NOMO-1 treated with DMSO at 0.1 percent for 48 hours (cell line): ENCODE data around the gene SOS1.
"Not testable (repeated sequence)": the region's sequence is repeated elsewhere in the genome, so short reads cannot be mapped to it uniquely, and the experiment has no call there.

Source experiments
- DNase-seq: peaks from one replicate; lab custom pipeline; 2025; ENCODE audit not compliant: unreplicated experiment; lab: John Stamatoyannopoulos, UW

Gene SOS1

DNA sequence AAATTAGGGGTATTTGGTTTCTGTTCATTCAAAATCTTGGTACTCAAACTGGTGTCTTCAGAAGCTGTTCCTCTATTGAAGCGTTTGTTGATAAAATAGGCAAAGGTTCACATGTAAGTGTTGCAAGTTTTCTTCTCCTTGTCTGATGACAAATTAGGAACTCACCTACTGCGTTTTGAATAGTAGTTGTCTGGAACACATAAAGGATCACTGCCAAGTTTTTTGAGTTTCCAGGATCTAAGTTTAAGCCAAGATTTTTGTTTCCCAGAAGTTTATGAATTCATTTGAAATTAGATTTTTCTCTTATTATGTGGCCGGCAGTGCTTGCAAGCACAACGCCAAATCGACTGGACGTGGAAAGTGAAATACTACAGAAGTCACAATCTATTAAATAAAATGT lies 145.8 kb downstream of the SOS1 start:
- no peak for DNase-seq

- no peak for DNase-seq
Observed at GRCh38 chr2:38973266-38973665, 147.6 kb downstream of the SOS1 start.

- DNase-seq = no peak
Observed at GRCh38 chr2:38971377-38971776, 149.5 kb downstream of the SOS1 start.

DNA sequence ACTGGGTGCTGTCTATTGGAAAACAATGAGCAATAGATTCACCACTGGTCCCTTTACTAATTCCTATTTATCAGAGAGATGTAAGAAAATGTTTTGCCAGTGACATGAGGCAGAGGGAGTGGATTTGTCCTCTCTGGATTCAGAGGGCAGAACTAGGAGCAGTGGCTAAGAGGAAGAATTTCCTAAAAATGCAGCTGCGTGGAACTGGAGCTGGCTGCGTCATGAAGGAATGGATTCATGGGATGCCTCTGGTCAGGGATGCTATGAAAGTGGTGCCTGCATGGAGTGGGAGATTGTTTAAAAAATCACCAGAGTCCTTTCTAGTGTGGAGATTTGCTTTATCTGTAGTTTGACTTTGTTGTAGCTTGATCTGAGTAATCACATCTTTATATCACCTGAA lies 152.8 kb downstream of the SOS1 start:
- DNase-seq = no peak

GRCh38 chr2:38966678-38967077 lies 154.2 kb downstream of the SOS1 start:
- DNase-seq = no peak

GRCh38 chr2:38966006-38966405 lies 154.8 kb downstream of the SOS1 start:
- no peak for DNase-seq

GRCh38 chr2:38960609-38961320 lies 160.1 kb downstream of the SOS1 start:
- DNase-seq = no peak

- DNase-seq = no peak
Observed at GRCh38 chr2:38959938-38960608, 160.8 kb downstream of the SOS1 start.

DNA sequence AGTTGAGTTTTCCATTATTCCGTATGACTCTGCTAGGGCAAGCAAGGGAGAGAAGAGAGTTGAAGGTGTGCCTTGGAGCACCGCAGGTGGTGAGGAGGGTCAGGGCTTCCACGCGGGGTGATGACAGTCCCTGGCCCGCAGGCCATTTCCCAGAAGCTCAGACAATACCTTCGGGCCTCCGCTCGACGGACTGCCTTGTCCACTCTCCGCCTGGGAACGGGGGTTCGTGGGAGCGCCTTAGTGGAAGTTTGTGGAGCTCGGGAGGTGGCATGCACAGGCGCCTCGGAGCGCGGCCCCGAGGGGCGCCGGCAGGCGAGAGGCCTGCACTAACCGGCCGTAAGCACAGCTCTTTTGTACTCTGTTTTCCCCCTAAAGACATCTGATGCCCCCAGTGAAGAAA lies 161.4 kb downstream of the SOS1 start:
- DNase-seq = no peak

- DNase-seq = no peak
Observed at GRCh38 chr2:38957972-38958371, 162.9 kb downstream of the SOS1 start.

DNA sequence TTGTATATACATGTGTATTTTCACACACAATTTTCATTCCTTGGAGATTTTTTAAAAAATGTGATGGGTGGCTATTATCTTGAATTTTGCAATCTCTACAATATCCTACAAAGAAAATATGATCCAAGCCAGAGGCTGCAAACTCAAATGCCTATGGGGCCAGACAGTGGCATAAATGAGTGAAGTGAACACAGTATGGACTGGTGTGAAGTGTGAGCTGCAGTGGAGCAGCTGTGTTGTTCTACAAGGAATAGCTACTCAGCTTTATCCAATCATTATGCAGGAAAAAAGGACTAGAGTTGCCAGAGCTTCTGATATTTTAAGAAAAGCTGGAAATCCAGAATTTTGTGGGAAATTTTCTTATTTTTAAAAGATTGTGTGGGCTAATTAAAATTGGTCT lies 169.1 kb downstream of the SOS1 start:
- no peak for DNase-seq

DNA sequence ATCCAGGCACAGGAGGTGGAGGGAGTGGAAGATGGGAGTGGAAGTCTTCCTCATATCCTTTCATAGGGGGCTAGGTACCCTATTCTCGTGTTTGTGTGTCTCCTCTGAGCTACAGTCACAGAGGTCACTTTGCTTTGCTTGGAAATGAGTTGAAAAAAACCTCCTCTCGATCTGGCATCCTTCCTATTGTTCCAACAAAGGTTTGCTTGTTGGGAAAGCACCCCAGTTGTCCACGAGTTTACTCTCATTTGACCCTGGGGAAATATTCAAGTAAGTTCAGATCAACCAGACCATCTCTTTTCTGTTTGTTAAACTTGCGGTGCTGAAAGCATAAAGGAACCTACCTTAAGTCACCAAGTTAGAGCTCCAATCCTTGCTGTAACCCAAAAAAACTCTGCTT lies 171.9 kb downstream of the SOS1 start:
- DNase-seq = no peak

DNA sequence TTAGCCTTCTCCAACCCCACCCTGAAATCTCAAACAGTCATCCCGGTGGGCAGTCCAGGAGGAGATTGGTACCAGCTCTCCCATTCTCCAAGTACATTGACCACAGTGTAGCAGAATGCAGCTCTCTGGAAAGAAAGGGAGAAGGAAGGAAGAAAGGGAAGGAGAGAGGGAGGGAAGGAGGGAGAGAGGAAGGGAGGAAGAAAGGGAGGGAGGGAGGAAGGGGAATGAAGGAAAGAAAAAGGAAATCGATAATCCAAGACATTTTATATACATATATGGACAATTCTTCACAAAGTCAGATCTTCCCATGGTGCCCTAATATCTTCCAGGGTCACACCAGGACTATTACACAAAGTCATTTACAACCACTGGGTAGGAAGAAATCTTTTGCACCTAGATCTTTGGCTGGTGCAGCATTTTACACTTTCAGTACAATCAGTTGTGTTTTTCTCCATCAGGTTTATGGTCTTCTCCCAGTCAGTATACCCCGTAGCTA lies 172.4 kb downstream of the SOS1 start:
- no peak for DNase-seq

DNA sequence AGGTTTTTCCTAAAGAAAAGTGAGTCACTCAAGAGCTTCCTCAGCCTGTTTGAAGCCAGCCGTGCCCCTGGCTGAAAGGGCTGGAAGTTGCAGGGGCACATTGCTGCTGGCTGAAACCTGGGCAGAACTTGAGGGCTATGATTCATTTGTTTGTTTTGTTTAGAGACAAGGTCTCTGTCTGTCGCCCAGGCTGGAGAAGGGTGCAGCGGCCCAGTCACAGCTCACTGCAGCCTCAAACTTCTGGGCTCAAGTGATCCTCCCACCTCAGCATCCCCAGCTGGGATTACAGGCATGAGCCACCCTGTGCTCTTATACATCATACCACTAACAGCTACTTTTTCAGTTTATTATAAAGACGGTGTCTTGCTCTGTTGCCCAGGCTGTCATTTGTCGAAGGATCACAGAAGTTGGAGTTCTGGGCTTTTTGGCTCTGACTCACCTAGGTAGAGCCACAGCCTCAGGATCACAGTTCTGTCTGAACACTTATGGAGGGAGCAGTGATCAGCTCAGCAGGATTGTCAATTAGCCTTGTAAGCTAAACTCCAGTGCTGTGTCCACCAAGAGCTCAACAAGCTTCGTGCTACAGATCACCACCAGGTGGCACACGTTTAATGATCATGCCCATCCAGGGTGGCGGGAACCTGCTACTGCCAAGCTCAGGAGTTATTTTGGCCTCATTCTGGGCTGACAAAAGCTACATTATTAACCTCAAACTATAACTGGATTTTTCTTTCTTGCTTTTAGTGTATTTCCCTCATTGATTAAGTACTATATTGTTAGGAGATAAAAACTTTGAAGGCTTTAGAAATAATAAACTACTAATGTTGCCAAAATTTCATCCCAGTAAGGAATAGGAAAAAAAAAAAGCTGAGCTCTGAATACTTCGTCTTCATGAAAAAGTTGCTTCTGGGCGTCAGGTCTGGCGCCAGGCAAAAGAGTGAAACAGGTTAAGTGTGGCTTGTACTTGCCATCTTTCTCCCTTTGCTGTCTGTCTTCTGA lies 173.3 kb downstream of the SOS1 start:
- peak; percentile 49 for DNase-seq

DNA sequence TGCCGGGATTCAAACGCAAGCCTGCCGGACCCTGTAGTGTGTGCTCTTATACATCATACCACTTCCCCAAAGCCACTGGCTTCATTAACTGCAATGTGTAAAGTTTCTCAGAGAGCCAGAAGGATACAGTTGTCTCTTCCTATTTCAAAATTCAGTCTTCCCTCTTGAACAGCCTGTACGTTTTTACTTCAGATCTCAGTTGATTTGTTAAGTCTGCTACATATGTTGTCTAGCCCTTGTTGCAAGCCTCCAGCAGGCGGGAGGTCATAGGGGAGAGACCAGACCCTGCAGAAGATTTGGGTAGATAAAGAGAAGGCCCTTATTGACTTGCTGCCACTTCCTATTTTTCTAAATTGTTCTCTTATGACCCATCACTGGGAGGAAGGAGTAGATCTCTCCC lies 174.9 kb downstream of the SOS1 start:
- peak; percentile 92 for DNase-seq

DNA sequence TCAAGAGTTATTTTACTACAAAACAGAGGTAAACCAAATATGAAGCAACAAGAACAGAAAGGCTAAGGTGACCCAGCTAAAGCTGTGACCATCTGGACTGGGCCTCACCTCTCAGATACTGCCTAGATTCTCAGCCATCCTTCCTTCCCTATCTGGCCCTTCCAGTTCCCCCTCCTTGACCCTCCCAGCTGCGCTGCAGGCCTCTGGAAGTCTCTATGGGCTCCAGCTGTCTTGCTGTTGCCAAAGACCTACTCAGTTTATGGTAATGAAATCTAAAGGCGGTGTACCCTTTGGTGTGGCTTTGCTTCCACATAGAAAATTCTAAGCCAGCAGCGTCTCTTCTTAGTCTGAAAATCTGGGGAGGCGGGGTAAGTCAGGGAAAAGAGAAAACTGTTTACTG lies 175.5 kb downstream of the SOS1 start:
- DNase-seq = no peak

DNA sequence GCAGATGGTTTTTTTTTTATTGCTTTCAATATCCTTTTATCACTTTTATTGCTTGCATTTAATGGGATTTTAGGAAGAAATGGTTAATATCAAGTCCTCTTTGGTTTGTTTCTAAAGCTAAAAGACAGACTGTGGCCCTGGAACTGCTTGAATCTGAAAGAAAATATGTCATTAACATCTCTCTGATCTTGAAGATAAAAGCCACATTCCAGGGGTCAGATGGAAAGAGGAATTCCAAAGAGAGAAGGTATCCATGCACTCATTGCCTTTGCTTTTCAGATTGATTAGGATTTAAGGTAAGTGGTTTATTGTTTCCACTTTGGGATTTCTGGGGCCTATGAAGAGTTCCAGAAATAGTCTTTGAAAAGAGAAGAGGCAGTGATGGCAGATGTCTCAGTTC lies 177.1 kb downstream of the SOS1 start:
- no peak for DNase-seq

DNA sequence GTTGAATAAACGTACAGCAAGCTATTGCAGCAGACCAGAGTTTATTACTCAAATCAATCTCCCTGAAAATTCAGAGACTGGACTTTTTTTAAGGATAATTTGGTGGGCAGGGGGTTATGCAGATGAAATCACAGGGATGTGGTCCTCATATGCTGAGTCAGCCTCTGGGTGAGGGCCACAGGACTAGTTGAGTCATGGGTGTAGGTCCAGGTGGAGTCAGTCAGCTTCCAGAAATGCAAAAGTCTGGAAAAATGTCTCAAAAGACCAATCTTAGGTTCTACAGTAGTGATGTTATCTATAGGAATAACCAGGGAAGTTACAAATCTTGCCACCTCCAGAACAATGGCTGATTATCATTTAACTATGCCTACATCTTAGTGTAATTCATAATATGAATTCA lies 180.1 kb downstream of the SOS1 start:
- DNase-seq = no peak

GRCh38 chr2:38937548-38937947 lies 183.3 kb downstream of the SOS1 start:
- DNase-seq = no peak

DNA sequence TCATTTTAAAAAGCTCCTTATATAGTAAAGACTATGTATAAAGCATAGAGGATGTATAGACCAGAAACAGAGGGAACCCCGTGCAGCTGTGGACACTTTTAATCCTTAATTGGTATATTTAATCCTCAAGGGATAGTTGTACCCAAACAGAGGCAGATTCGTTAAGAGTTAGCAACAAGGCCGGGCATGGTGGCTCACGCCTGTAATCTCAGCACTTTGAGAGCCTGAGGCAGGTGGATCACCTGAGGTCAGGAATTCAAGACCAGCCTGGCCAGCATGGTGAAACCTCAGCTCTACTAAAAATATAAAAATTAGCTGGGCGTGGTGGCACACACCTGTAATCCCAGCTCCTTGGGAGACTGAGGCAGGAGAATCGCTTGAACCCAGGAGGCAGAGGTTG lies 184.3 kb downstream of the SOS1 start:
- not testable (repeated sequence) for DNase-seq

- no peak for DNase-seq
Observed at GRCh38 chr2:38935568-38936172, 185.2 kb downstream of the SOS1 start.
